ENCODE measurements around the gene WDR1.

The WDR1 gene

GRCh38 chr4:10034612-10035104 lies 81.9 kb downstream of the WDR1 start:
- DNase-seq = no peak

DNA sequence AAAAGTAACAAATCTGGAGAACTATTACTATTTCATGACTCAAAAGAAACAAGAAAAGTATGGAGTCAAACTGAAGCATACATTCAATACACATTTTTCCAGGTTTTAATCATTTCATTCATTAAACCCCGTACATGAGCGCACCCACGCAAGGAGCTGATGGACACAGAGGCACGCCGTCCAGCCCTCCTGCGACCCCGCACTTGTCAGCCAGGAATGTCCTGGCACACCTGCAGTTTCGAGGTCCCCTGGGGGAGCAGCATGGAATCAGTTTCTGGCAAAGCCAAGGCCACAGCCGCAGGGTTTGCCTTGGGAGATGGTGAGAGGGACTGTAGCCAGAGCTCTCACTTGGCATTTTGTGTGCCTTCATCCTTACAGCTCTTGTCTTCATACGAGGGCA lies 82.5 kb downstream of the WDR1 start:
- no peak for DNase-seq

DNA sequence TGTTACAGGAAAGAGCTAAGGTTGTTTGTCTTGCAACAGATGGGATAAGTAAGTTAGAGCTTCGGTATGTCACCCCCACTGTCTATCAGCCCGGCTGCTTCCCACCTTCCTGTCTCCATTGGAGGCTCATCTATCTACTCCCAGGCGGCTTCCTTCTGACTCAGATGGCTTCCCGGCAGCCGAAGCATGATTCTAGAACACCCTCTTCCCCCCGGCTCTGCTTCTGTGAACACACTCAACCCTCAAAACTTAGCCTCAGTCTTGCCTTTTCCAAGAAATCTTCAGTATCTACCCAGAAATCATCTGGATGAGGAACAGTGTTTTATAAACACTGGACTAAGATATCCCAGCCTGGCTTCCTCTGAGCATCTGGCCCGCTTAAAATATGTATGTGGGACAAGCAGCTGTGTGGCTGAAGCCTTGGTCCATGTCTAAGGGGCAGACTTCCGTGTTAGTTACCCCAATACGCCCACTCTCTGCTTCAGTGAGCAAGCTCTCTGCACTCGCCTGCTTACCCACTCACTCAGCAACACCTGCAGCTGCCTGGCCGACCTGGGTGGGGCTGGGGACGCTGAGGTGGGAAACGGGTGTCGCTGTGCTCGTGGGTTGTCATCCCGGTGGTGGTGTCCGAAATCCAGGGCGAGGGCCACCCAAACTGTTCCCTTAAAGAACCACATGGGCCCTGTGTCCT lies 83.3 kb downstream of the WDR1 start:
- no peak for DNase-seq

DNA sequence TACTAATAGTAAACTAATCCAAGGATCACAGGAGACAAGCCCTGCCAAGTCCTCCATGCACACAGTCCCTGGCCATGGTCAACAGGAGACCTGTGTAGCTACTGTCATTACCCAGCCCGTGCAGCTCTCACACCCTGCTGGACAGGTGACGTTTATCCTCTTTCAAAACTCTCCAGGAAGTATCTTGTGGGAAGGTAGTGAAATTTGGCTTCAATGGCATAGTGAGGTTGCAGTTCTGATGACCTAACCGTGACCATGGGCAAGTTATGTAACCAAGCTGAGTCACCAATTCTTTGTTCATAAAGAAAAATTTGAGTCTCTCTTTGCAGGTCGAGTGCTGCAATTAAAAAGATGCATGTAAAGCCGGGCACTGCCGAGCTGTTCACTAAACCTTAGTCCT lies 84.0 kb downstream of the WDR1 start:
- no peak for DNase-seq

DNA sequence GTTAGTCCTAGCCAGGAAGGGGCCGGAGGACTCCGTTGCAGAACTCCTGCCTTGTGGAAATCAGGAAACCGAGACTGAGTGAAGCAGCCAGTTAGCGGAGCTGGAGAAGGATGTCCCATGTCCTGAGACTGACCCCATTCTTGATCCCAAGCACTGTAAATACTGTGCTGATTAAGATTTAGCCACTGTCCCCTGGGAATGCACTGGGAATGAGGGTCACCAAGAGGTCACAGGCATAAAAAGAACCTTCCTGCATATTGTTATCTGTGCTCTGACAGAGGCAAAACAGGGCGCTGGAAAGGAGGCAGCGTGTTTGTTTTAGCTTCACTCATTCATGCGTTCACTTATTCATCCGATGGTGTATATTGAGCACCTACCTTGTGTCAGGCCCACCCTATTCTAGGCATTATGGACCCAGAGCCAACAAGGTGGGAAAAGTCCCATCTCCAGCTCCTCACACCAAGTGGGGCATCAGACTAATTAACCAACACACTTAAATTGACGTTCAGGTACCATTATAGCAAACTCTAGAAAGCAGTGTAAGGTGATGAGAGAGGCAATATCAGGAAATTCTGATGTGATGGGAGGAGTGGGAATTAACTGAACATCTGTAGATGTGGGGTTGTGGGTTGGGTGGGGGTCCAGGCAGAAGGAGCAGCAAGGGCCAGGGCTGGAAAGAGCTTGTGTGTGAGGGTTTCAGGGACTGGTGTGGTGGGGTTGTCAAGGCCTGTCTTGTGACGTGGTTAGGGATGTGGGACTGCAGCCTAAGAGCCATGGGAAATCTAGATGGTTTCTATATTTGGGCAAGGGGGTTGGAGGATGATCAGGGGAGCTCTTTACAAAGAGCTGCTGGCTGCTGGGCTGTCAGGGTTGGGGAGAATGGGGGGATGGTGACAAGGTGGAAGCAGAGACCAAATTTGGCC lies 84.7 kb downstream of the WDR1 start:
- no peak for DNase-seq

- no peak for DNase-seq
These were observed 85.5 kb downstream of the WDR1 start for GRCh38 chr4:10030972-10031667.

GRCh38 chr4:10029403-10029802 lies 87.2 kb downstream of the WDR1 start:
- DNase-seq = no peak

DNA sequence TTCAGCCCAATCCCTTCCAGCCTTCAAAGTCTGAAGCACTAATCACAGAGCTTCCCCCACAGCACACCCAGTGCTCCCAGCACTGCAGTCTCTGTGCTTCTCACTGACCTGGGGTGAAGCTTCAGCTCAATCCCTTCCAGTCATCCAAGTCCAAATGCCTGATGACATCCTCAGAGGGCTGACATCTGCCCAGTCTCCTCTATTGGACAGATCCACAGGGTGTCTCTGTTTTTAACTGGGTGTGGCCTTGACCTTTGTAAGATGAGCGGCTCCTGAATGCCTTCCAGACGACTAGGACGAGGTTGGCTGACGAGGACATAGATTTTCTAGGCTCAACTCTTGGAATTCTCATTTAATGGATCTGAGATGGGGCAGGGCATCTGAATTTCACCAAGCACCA lies 87.7 kb downstream of the WDR1 start:
- no peak for DNase-seq

DNA sequence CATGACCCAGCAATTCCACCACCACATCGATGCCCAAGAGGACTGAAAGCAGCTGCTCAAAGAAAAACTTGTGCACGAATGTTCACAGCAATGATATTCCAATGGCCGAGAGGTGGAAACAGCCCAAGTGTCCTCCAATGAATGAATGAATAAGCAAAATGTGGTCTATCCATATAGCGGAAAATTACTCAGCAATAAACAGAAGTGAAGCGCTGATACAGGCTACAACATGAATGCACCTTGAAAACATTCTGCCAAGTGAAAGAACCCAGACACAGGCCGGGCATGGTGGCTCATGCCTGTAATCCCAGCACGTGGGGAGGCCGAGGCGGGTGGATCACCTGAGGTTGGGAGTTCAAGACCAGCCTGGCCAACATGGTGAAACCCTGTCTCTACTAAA lies 90.1 kb downstream of the WDR1 start:
- DNase-seq = no peak

GRCh38 chr4:10025230-10025806 lies 91.3 kb downstream of the WDR1 start:
- no peak for DNase-seq
